GM12878 (cell line): ENCODE results near the gene ATP6V1A. TPM values are rescaled to one million over a fixed set of nuclear protein-coding genes. Genes with fewer than 3 reads are reported as not detected.

Source experiments
- ATAC-seq: fragments of 200-7000 bp; cut with Tn5 transposase; 3 replicates; pipeline ENCODE4 v1.9.1; 2020; ENCODE audit warnings: mild to moderate bottlenecking, moderate library complexity
- BruUV-seq: library from RNA; stranded (reverse); fragments of 400-500 nt; replicated peaks from 2 replicates; lab custom pipeline; 2021; lab: Mats Ljungman, UMichigan
- CTCF ChIA-PET: fragments of 300-600 bp; sonication (Branson Sonifier 250); formaldehyde crosslinking; extraction: SDS; loops from one replicate; lab custom pipeline; 2021; ENCODE audit warnings: inconsistent platforms; lab: Yijun Ruan, JAX
- POLR2A ChIA-PET: fragments of 350-600 bp; formaldehyde crosslinking; extraction: SDS; loops from one replicate; lab custom pipeline; 2021; ENCODE audit warnings: inconsistent platforms; lab: Charles Lee
- RAD21 ChIA-PET: fragments of 300-600 bp; sonication (Branson Sonifier 250); formaldehyde crosslinking; loops from one replicate; lab custom pipeline; 2023; ENCODE audit warnings: antibody characterized with exemption; ENCODE audit not compliant: unreplicated experiment; lab: Charles Lee
- SMC1A ChIA-PET: fragments of 300-600 bp; sonication (Branson Sonifier 250); formaldehyde crosslinking; loops from one replicate; lab custom pipeline; 2023; ENCODE audit not compliant: unreplicated experiment, uncharacterized antibody; lab: Charles Lee
- DNase-seq: peaks from one replicate; pipeline ENCODE4 v3.0.0-alpha.2; 2011; ENCODE audit warnings: low read depth, low spot score
- FAIRE-seq: peaks from 3 replicates; lab custom pipeline; 2011; peaks lifted over from hg19 to GRCh38; lab: Jason Lieb, UNC
- H2AFZ ChIP-seq: 2 replicates; pipeline ENCODE4 v1.6.0; 2011; ENCODE audit warnings: low read depth, low read length, control low read depth; ENCODE audit not compliant: control insufficient read depth
- H3K27ac ChIP-seq: 2 replicates; pipeline ENCODE4 v1.5.1; 2011; ENCODE audit warnings: control low read depth; ENCODE audit not compliant: control insufficient read depth, insufficient read depth
- H3K27me3 ChIP-seq, 2 experiments: replicated peaks in 1 of 2; 2 replicates each; pipeline versions ENCODE4 v1.6.0 to v1.6.1; 2011; ENCODE audit warnings: low read length in 1 of 2; ENCODE audit not compliant: control insufficient read depth in 2 of 2, insufficient read depth in 2 of 2
- H3K36me3 ChIP-seq, 2 experiments: 2 replicates each; pipeline ENCODE4 v1.5.1; 2011; ENCODE audit warnings: low read length in 1 of 2; ENCODE audit not compliant: control insufficient read depth in 2 of 2, insufficient read depth in 2 of 2
- H3K4me1 ChIP-seq: 2 replicates; pipeline ENCODE4 v1.6.1; 2011; ENCODE audit warnings: mild to moderate bottlenecking, low read length, moderate library complexity, mixed read lengths; ENCODE audit not compliant: control insufficient read depth, insufficient read depth
- H3K4me2 ChIP-seq: 2 replicates; pipeline ENCODE4 v1.6.0; 2011; ENCODE audit warnings: control low read depth; ENCODE audit not compliant: control insufficient read depth, insufficient read depth
- H3K4me3 ChIP-seq: fragments of 200-600 bp; sonication (generic); 2 replicates; pipeline ENCODE4 v1.5.1; 2016
- H3K79me2 ChIP-seq: 2 replicates; pipeline ENCODE4 v1.6.0; 2011; ENCODE audit warnings: low read length; ENCODE audit not compliant: control insufficient read depth, insufficient read depth
- H3K9ac ChIP-seq: 2 replicates; pipeline ENCODE4 v1.8.0; 2011; ENCODE audit warnings: low read length, control low read depth, mixed read lengths; ENCODE audit not compliant: control insufficient read depth, insufficient read depth
- H3K9me3 ChIP-seq: replicated peaks from 3 replicates; pipeline ENCODE4 v1.5.1; 2011; ENCODE audit warnings: mild to moderate bottlenecking, low read length; ENCODE audit not compliant: control insufficient read depth, insufficient read depth
- H4K20me1 ChIP-seq: 2 replicates; pipeline ENCODE4 v1.6.0; 2011; ENCODE audit not compliant: control insufficient read depth, insufficient read depth
- ATF2 ChIP-seq: IDR thresholded peaks from 2 replicates; pipeline ENCODE4 v1.6.1; 2012; ENCODE audit warnings: low read length, inconsistent platforms
- ATF3 ChIP-seq: IDR thresholded peaks from 2 replicates; pipeline ENCODE4 v1.6.1; 2011; ENCODE audit warnings: low read depth, mild to moderate bottlenecking, low read length, moderate library complexity, borderline replicate concordance; ENCODE audit errors: extremely low read depth
- BRCA1 ChIP-seq: IDR thresholded peaks from 2 replicates; pipeline ENCODE4 v1.6.1; 2011; ENCODE audit warnings: low read depth, low read length, improper control_type of control experiment
- CBFB ChIP-seq: IDR thresholded peaks from 2 replicates; pipeline ENCODE4 v1.6.1; 2016; ENCODE audit warnings: antibody characterized with exemption, low read depth
- EED ChIP-seq: sonication (generic); IDR thresholded peaks from 2 replicates; pipeline ENCODE4 v1.6.1; 2016; ENCODE audit warnings: antibody characterized with exemption, low read depth
- ESRRA ChIP-seq: IDR thresholded peaks from 2 replicates; pipeline ENCODE4 v1.6.1; 2012; ENCODE audit warnings: mild to moderate bottlenecking, low read length, improper control_type of control experiment
- ETV6 ChIP-seq, 2 experiments: fragments of 450-650 bp in 1 of 2; IDR thresholded peaks in 1 of 2; conservative IDR thresholded peaks in 1 of 2; 2 replicates each; pipeline ENCODE4 v1.6.1; 2014; ENCODE audit warnings: antibody characterized with exemption in 1 of 2, borderline replicate concordance in 1 of 2, low read depth in 1 of 2, mild to moderate bottlenecking in 1 of 2, moderate library complexity in 1 of 2
- IKZF2 ChIP-seq, 2 experiments: fragments of 450-650 bp; IDR thresholded peaks; 2 replicates each; pipeline ENCODE4 v1.6.1; 2017; ENCODE audit warnings: mild to moderate bottlenecking in 2 of 2, moderate library complexity in 2 of 2
- KDM1A ChIP-seq: fragments of 200-600 bp; sonication (generic); IDR thresholded peaks from 2 replicates; pipeline ENCODE4 v1.6.1; 2016; ENCODE audit warnings: borderline replicate concordance
- MYC ChIP-seq: IDR thresholded peaks from 2 replicates; pipeline ENCODE4 v1.6.1; 2011; ENCODE audit warnings: mild to moderate bottlenecking, low read length, moderate library complexity, inconsistent platforms; ENCODE audit not compliant: insufficient read depth, insufficient replicate concordance, insufficient read length, severe bottlenecking
- PRDM15 ChIP-seq: fragments of 450-650 bp; formaldehyde crosslinking; IDR thresholded peaks from 2 replicates; pipeline ENCODE4 v1.4.0; 2020; ENCODE audit warnings: mild to moderate bottlenecking, moderate library complexity
- SIN3A ChIP-seq: IDR thresholded peaks from 2 replicates; pipeline ENCODE4 v1.6.1; 2012; ENCODE audit warnings: low read depth, low read length, improper control_type of control experiment
- SIX5 ChIP-seq: IDR thresholded peaks from 2 replicates; pipeline ENCODE4 v1.6.1; 2011; ENCODE audit warnings: mild to moderate bottlenecking, low read depth, low read length, moderate library complexity; ENCODE audit not compliant: severe bottlenecking
- SMAD1 ChIP-seq: fragments of 450-650 bp; IDR thresholded peaks from 2 replicates; pipeline ENCODE4 v1.6.1; 2018; ENCODE audit warnings: mild to moderate bottlenecking, low read depth; ENCODE audit not compliant: partially characterized antibody
- SRF ChIP-seq, 2 experiments: IDR thresholded peaks; 2 replicates each; pipeline ENCODE4 v1.6.1; 2011; ENCODE audit warnings: low read depth in 2 of 2, low read length in 2 of 2, mild to moderate bottlenecking in 1 of 2, moderate library complexity in 1 of 2
- USF1 ChIP-seq: IDR thresholded peaks from 2 replicates; pipeline ENCODE4 v1.6.1; 2011; ENCODE audit warnings: borderline replicate concordance, low read depth, mild to moderate bottlenecking, moderate library complexity, mixed read lengths, low read length; ENCODE audit not compliant: insufficient read depth; ENCODE audit errors: extremely low read length
- YY1 ChIP-seq: IDR thresholded peaks from 2 replicates; pipeline ENCODE4 v1.6.1; 2011; ENCODE audit warnings: low read depth, mild to moderate bottlenecking, low read length
- ZNF217 ChIP-seq: fragments of 450-650 bp; IDR thresholded peaks from 2 replicates; pipeline ENCODE4 v1.6.1; 2017; ENCODE audit warnings: antibody characterized with exemption, mild to moderate bottlenecking
- WGBS: methylation state at CpG from one replicate; pipeline ENCODE4 v1.1.6; 2016; ENCODE audit warnings: low lambda C conversion rate; ENCODE audit not compliant: insufficient replicate concordance, insufficient coverage; ENCODE audit errors: missing lambda C conversion rate; 5-methylcytosine and 5-hydroxymethylcytosine counted together
- in situ Hi-C: fragments of 300-500 bp; cut with MboI; formaldehyde crosslinking; loops from 9 replicates; pipeline ENCODE4 v1.14.3; 2018; ENCODE audit warnings: mixed read lengths
- intact Hi-C: fragments of 100-400 bp; cut with micrococcal nuclease; formaldehyde crosslinking; loops from one replicate; pipeline ENCODE4 v1.14.2; 2022; ENCODE audit not compliant: unreplicated experiment
- polyA plus RNA-seq, 11 experiments: library from polyadenylated mRNA; depleted of rRNA in 4 of 11; unstranded in 6 of 11; stranded (reverse) in 5 of 11; fragments of >200 nt; fragmentation: Nextera tagmentation in 4 of 11; fragmentation: Illumina TruSeq in 1 of 11; extraction: Ambion mirVana in 4 of 11; extraction: Trizol in 1 of 11; gene quantifications; 1 replicate in 1 of 11; 2 replicates in 10 of 11; pipeline versions ENCODE4 v1.2.1 to v1.2.3, GENCODE V29; 2011 to 2016; ENCODE audit warnings: inconsistent platforms in 2 of 11, missing spikeins in 2 of 11, low read depth in 1 of 11
- total RNA-seq, 4 experiments: library from RNA; depleted of rRNA in 3 of 4; stranded (reverse); fragments of >200 nt in 3 of 4; fragmentation: Illumina TruSeq in 1 of 4; extraction: Trizol in 1 of 4; gene quantifications; 2 replicates each; pipeline versions ENCODE4 v1.2.1 to v1.2.3, GENCODE V29; 2013 to 2021

ATP6V1A gene
- total and polyA plus RNA-seq, 10 of the 15 experiments (the other 5 are each of a cell fraction or from before 2014, with no cell fraction given) = 22.4 to 65.8 (median 47.7) TPM

- Histone ChIP-seq H4K20me1 (no peaks in the 10 kb centered on the region), H3K4me1 (no peaks in the 10 kb centered on the region), H3K27ac (no peak overlapping the region), H3K79me2 (no peaks in the 10 kb centered on the region), H3K9me3 (no peaks in the 10 kb centered on the region), H3K27me3 (no peaks in the 10 kb centered on the region), H3K4me2 (no peak overlapping the region), H3K9ac (no peak overlapping the region), H2AFZ (no peak overlapping the region), H3K4me3 (no peak overlapping the region), H3K36me3 (no peaks in the 10 kb centered on the region)
- in situ Hi-C loops (no loop called here), intact Hi-C loops (no loop called here)
- no TSS peak for BruUV-seq
- 54% methylated on average over 4 of the region's 4 CpGs for WGBS
- DNase-seq (no peak), FAIRE-seq (no peak), ATAC-seq (no peak)
- CTCF ChIA-PET = interaction anchor here (0.9 kb wide), 1 partner anchor 13 kb away, joined by 3 read pairs; no protein-coding TSS in a partner anchor
- POLR2A ChIA-PET = interaction anchor here (0.6 kb wide), 2 partner anchors 9 to 77 kb away, joined by 3 to 6 read pairs; no protein-coding TSS in a partner anchor
- RAD21 ChIA-PET = no interaction called here
- SMC1A ChIA-PET = interaction anchor here (1.1 to 1.4 kb wide), 2 partner anchors 27 to 33 kb away, joined by 3 read pairs; no protein-coding TSS in a partner anchor
- TF ChIP-seq IKZF2 (IDR thresholded peaks at IDR 0.05) (no peak), CBFB (no peak), KDM1A (no peak), EED (no peak), ATF3 (no peak), BRCA1 (no peak), SRF (IDR thresholded peaks at IDR 0.05; ENCODE audit: low read depth in 2 of 2, low read length in 2 of 2) (no peak), ATF2 (no peak), USF1 (no peak), ZNF217 (no peak), SIN3A (no peak), ESRRA (no peak), PRDM15 (no peak), ETV6 (conservative IDR thresholded peaks at IDR 0.05 in 1 of 2, IDR thresholded peaks at IDR 0.05 in 1 of 2; ENCODE audit: borderline replicate concordance in 1 of 2, low read depth in 1 of 2) (no peak), MYC (no peak), YY1 (no peak), SMAD1 (no peak), SIX5 (no peak)
These were observed 39.0 kb upstream of the ATP6V1A start for GRCh38 chr3:113707835-113708234.
